Esophagus (tissue), 2 donors: ENCODE results near the gene HNRNPA0. TPM values are rescaled to one million over a fixed set of nuclear protein-coding genes. Genes with fewer than 3 reads are reported as not detected.

ENCODE experiments used
- H3K27ac ChIP-seq, 2 donors: one replicate each; pipeline ENCODE4 v1.5.1; 2013; ENCODE audit warnings: low read depth in 2 of 2, mild to moderate bottlenecking in 2 of 2, inconsistent platforms in 1 of 2, low read length in 1 of 2, moderate library complexity in 1 of 2
- H3K27me3 ChIP-seq, 2 donors: one replicate each; pipeline ENCODE4 v1.6.1; 2013; ENCODE audit warnings: low read length in 2 of 2, control low read depth in 1 of 2, mild to moderate bottlenecking in 1 of 2; ENCODE audit not compliant: insufficient read depth in 2 of 2, control insufficient read depth in 1 of 2
- H3K36me3 ChIP-seq, 2 donors: one replicate each; pipeline ENCODE4 v1.6.1; 2013; ENCODE audit warnings: low read length in 1 of 2; ENCODE audit not compliant: control insufficient read depth in 2 of 2, insufficient read depth in 2 of 2
- H3K4me1 ChIP-seq, 2 donors: one replicate each; pipeline ENCODE4 v1.6.1; 2013; ENCODE audit warnings: low read length in 1 of 2; ENCODE audit not compliant: control insufficient read depth in 2 of 2, insufficient read depth in 2 of 2
- H3K4me3 ChIP-seq, 2 donors: one replicate each; pipeline ENCODE4 v1.5.1; 2013; ENCODE audit warnings: low read length in 2 of 2, mild to moderate bottlenecking in 2 of 2, low read depth in 1 of 2, moderate library complexity in 1 of 2
- H3K9me3 ChIP-seq, 2 donors: one replicate each; pipeline ENCODE4 v1.6.1; 2013; ENCODE audit warnings: mild to moderate bottlenecking in 2 of 2, low read depth in 1 of 2, low read length in 1 of 2, moderate library complexity in 1 of 2; ENCODE audit not compliant: control insufficient read depth in 2 of 2, insufficient read depth in 1 of 2
- WGBS, 2 donors: extraction: QIAGEN DNeasy Blood & Tissue Kit; methylation state at CpG; one replicate each; pipeline ENCODE4 v1.1.7; 2013; 5-methylcytosine and 5-hydroxymethylcytosine counted together
- polyA plus RNA-seq, 2 donors: library from polyadenylated mRNA; stranded (reverse); fragments of 200-250 nt; gene quantifications; one replicate each; pipeline ENCODE4 v1.2.3, GENCODE V29; 2013
- donor health status: healthy with polysubstance abuse.
- donor health status: Bipolar disorder and iron deficiency.

Gene HNRNPA0
- polyA plus RNA-seq, 2 donors, result 12.8 to 20.0 TPM

- 80 to 84% methylated on average over 4 of the region's 4 CpGs for WGBS, 2 donors
- Histone ChIP-seq H3K4me3 (no peak overlapping the region), H3K9me3 (no peaks in the 10 kb centered on the region)
Observed at GRCh38 chr5:137739737-137740136, 14.4 kb downstream of the HNRNPA0 start.

DNA sequence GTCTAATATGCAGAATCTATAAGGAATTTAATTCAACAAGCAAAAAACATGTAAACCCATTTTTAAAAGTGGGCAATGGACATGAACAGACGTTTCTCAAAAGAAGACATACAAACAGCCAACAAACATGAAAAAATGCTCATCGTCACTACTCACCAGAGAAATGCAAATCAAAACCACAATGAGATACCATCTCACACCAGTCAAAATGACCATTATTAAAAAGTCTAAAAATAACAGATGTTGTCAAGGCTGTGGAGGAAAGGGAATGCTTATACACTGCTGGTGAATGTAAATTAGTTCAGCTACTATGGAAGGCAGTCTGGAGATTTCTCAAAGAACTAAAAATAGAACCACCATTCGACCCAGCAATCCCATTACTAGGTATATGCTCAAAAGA is 15.2 kb downstream of the HNRNPA0 start:
- no peaks in the 10 kb centered on the region for H3K27me3 ChIP-seq
- H3K4me3 ChIP-seq, result no peak overlapping the region
- no peaks in the 10 kb centered on the region for H3K9me3 ChIP-seq
- 79 to 84% methylated on average over 3 of the region's 3 CpGs for WGBS, 2 donors
- H3K27ac ChIP-seq, result no peak overlapping the region
- peaks cover 0 to 4% of the 10 kb centered on the region in 2 donors for H3K4me1 ChIP-seq
- no peaks in the 10 kb centered on the region for H3K36me3 ChIP-seq

More at GRCh38 chr5:137739737-137740136, 14.4 kb downstream of the HNRNPA0 start:
- Histone ChIP-seq H3K4me1 (peaks cover 0 to 4% of the 10 kb centered on the region in 2 donors), H3K27ac (no peak overlapping the region), H3K27me3 (no peaks in the 10 kb centered on the region), H3K36me3 (no peaks in the 10 kb centered on the region)

DNA sequence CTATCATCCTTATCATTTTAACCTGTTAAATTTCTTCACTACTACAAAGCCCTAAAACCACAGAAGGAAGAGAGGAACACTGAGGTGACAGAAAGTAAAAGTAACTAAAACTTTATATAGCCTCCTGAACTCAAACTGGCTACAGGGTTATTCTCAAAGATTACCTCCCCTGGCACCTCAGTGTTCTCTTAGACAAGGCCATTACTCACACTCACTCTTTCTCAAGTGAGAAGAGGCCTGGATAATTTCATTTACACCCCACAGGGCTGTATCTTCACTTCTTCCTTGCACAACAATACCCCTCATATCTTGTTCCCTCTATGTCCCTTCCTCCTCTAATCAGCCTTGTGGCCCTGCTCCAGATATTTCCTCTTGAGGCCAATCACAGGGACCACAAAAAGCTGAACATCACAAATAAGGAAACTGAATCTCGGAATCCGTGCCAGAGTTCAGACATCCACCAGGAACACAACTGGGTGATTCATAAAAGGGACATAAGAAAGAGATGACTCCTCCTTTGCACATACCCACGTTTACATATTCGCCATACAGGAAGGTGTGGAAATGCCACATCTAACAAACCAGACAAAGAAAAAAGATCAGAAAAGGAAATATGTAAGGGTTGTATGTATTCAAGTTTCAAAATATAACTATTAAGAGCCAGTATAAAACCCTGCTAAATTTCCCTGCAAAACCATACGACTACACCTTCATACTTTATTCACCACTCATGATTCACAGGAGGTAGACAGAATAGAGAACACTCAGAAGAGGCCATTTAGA is 16.6 kb downstream of the HNRNPA0 start:
- H3K36me3 ChIP-seq, result no peaks in the 10 kb centered on the region
- no peak overlapping the region for H3K4me3 ChIP-seq
- no peaks in the 10 kb centered on the region for H3K27me3 ChIP-seq
- peaks cover 0 to 4% of the 10 kb centered on the region in 2 donors for H3K4me1 ChIP-seq
- H3K27ac ChIP-seq, result no peak overlapping the region
- 56 to 58% methylated on average over 5 of the region's 5 CpGs for WGBS, 2 donors
- H3K9me3 ChIP-seq, result no peaks in the 10 kb centered on the region

- H3K27me3 ChIP-seq, result no peaks in the 10 kb centered on the region
- 78 to 82% methylated on average over 1 of the region's 1 CpG for WGBS, 2 donors
- H3K9me3 ChIP-seq, result no peaks in the 10 kb centered on the region
- no peaks in the 10 kb centered on the region for H3K36me3 ChIP-seq
- H3K4me3 ChIP-seq, result no peak overlapping the region
- peaks cover 0 to 4% of the 10 kb centered on the region in 2 donors for H3K4me1 ChIP-seq
- H3K27ac ChIP-seq, result no peak overlapping the region
Observed at GRCh38 chr5:137736496-137736895, 17.7 kb downstream of the HNRNPA0 start.

DNA sequence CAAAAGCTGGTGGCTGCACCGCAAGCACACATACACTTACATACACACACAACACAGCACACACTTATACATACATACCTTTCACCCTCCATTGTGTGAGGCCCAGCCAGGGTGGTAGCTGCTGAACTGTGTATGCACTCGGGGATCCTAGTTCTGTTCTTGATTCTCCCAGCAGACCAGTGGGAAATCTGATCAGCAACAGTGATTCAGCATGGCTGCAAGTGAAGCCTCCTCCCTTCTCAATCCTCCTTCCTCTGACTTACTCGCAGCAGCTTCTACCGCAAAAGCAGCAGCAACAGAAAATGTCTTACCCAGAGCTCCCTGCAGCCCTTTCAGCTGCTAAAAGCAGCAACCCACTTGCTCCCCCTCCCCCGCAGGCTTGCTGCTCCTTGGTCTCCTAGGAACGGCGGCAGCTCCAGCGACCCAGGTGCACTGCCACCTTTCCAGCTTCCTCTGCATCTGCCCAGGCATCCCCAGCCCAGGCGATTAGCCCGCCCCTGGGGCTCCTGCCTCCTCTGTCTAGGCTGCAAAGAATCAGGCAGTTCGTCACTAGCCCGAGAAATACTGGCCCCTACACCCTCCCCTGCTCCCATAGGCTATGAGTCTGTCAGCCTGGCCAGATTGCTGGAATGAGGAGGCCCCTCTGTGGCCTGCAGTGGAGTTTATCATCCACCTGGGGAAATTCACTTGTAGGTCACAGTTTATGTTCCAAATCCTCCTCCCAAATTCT is 18.4 kb downstream of the HNRNPA0 start, which contains the start of gene KLHL3:
KLHL3 (minus strand) TSS at position 535 of the 730 bp plus-strand sequence; CDS start at position 92, 443 bp downstream.
- H3K4me3 ChIP-seq, result peak within 1 kb of the TSS; percentile 19 to 45
- peak within 1 kb of the TSS; percentile 34 to 70 for H3K27ac ChIP-seq
- no peaks in the 10 kb centered on the region for H3K9me3 ChIP-seq
- no peaks in the 10 kb centered on the region for H3K27me3 ChIP-seq
- WGBS, 2 donors, result 2 to 4% methylated on average over 12 of the region's 12 CpGs
- peaks cover 0 to 4% of the 10 kb centered on the region in 2 donors for H3K4me1 ChIP-seq
- H3K36me3 ChIP-seq, result no peaks in the 10 kb centered on the region

DNA sequence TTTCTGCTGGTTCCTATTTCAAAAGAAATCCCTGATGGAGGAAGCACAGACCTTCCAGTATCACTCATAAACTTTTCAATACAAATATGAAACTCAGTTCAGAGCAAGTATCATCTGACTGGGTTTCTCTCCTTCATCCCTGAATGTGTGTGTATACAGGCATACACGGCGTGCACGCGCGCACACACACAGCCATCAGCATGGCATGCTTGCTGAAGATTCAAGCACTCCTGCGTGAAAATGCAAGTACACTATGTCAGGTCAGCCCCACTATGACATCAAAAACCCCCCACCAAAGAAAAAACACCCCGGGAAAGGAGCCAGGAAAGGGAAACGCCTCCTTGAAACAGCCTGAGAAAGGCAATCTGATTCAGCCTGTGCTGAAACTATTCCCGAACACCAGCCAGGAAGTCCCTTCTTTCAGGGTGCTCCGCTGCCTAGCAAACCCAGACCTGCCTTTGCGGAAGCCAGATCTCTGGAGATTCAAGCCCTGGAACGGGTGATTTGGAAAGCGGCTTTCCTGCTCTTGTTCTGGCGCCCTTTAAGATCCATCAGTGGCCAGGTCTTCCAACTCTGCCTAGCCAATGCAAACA is 19.1 kb downstream of the HNRNPA0 start:
- Histone ChIP-seq H3K4me1 (peaks cover 0 to 4% of the 10 kb centered on the region in 2 donors), H3K27ac (peak overlapping the region in 1 of 2 donors; percentile 70), H3K27me3 (no peaks in the 10 kb centered on the region), H3K9me3 (no peaks in the 10 kb centered on the region), H3K36me3 (no peaks in the 10 kb centered on the region), H3K4me3 (peak overlapping the region; percentile 19 to 45)
- 11% methylated on average over 14 of the region's 14 CpGs for WGBS, 2 donors

DNA sequence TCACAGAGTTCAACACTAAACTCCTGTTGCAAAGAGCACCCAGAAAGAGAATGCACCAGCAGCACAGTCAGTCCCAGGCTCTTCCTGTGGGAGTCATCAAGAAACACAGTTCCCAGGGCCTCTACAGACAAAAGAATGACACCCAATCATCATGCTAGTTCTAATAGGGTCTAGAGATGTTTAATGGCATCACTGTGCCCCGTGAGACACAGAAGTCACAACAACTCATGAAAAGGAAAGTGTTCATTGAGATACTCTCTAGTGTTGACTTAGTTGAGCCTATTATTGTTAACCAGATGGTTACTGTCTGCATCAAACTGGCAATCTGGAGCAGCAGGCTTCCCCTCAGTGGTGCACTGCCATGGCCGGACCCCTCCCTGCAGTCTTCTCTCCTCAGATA is 19.8 kb downstream of the HNRNPA0 start:
- Histone ChIP-seq H3K27ac (no peak overlapping the region), H3K36me3 (no peaks in the 10 kb centered on the region), H3K4me1 (peaks cover 0 to 4% of the 10 kb centered on the region in 2 donors), H3K9me3 (no peaks in the 10 kb centered on the region), H3K4me3 (no peak overlapping the region), H3K27me3 (no peaks in the 10 kb centered on the region)
- WGBS, 2 donors, result 73 to 78% methylated on average over 2 of the region's 2 CpGs

DNA sequence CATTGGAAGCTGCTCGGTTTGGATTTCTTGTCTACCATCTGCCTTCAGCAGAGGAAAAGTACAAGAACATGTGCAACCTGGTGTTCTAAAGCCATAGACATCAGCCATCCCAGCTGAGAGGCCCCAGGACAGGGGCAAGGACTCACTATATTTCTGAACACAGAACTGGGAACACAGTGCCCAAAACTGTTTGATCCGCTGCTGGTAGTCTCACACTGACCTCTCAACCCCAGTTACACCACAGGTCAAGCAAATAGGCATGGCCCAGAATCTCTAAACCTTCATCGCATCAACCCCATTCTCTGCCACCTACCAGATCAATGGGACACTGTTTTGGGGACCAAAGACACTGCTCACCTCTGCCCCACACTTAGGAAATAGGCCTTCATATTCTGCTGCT is 20.2 kb downstream of the HNRNPA0 start:
- Histone ChIP-seq H3K4me1 (peaks cover 0 to 4% of the 10 kb centered on the region in 2 donors), H3K27ac (no peak overlapping the region), H3K27me3 (no peaks in the 10 kb centered on the region), H3K9me3 (no peaks in the 10 kb centered on the region), H3K4me3 (no peak overlapping the region), H3K36me3 (no peaks in the 10 kb centered on the region)
- WGBS, 2 donors, result 93% methylated on average over 3 of the region's 3 CpGs

- 83 to 89% methylated on average over 3 of the region's 3 CpGs for WGBS, 2 donors
- Histone ChIP-seq H3K9me3 (no peaks in the 10 kb centered on the region), H3K4me3 (no peak overlapping the region), H3K4me1 (peaks cover 0 to 4% of the 10 kb centered on the region in 2 donors), H3K27me3 (no peaks in the 10 kb centered on the region), H3K27ac (no peak overlapping the region), H3K36me3 (no peaks in the 10 kb centered on the region)
Observed at GRCh38 chr5:137733006-137733405, 21.2 kb downstream of the HNRNPA0 start.
